Measurements from ENCODE around the gene UPF2. TPM values are rescaled to one million over a fixed set of nuclear protein-coding genes. Genes with fewer than 3 reads are reported as not detected.
"Not testable (repeated sequence)": the region's sequence is repeated elsewhere in the genome, so short reads cannot be mapped to it uniquely, and the experiment has no call there.

UPF2 gene
- polyA plus RNA-seq, 3 donors = 9.0 to 17.1 (median 9.1) TPM

DNA sequence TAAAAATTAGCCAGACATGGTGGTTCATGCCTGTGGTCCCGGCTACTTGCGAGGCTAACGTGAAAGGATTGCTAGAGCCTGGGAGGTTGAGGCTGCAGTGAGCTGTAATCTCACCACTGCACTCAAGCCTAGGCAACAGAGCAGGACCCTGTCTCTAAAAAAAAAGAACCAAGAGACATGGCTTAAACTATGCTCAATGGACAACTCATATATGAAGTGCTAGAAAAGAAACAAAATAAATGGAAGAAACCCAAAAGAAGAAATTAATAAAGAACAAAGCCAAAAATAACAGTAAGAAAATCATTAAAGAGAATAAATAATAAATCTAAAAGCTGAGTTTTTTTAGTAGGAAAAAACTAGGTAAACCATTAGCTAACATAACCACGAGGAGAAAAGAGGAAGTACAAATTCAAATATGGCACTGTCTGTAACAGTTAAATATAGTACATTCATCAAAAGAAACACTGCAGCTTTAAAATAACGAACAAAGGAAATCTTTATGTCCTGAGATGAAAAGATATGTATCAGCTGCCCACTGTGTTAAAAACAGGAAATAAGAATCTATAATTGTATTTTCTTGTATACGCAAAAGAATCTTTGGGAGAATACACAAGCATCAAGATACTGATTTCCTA lies 48.7 kb downstream of the UPF2 start:
- H3K27ac ChIP-seq (ENCODE audit: low read depth, low read length) = no peak overlapping the region
- 67 to 74% (median 70%) methylated on average over 6 of the region's 6 CpGs for WGBS, 3 donors

DNA sequence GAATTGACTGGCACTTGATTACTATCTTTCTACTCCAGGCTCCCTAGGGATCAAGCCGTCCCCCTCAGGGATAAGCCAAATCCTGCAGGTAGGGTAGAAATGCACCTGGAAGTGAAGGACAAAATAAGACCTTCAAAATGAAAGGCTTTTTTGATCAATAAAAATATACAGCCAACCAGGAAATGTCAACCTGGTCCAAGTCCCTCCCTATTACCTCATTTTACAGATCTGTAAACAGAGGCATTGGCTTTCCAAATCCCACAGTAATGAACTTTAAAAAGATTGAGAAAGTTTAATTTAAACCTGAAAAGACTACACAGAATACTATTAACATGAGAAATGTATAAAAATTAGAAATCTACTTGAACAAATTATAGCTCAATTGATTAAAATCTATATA lies 53.7 kb downstream of the UPF2 start:
- WGBS, 3 donors = 25 to 90% (median 88%) methylated on average over 1 of the region's 1 CpG
- H3K27ac ChIP-seq (ENCODE audit: low read depth, low read length) = no peak overlapping the region

- 23 to 46% (median 46%) methylated on average over 7 of the region's 7 CpGs for WGBS, 3 donors
- H3K27ac ChIP-seq (ENCODE audit: low read depth, low read length) = no peak overlapping the region
Observed at GRCh38 chr10:11986593-11987216, 55.9 kb downstream of the UPF2 start.

- no peak overlapping the region for H3K27ac ChIP-seq (ENCODE audit: low read depth, low read length)
- 95 to 99% (median 97%) methylated on average over 3 of the region's 3 CpGs for WGBS, 3 donors
Observed at GRCh38 chr10:11982253-11982652, 60.4 kb downstream of the UPF2 start.

GRCh38 chr10:11975795-11976194 lies 66.8 kb downstream of the UPF2 start:
- H3K27ac ChIP-seq (ENCODE audit: low read depth, low read length) = no peak overlapping the region
- 94 to 96% (median 95%) methylated on average over 5 of the region's 5 CpGs for WGBS, 3 donors

GRCh38 chr10:11972523-11972922 lies 70.1 kb downstream of the UPF2 start:
- H3K27ac ChIP-seq (ENCODE audit: low read depth, low read length) = not testable (repeated sequence)
- 91 to 98% (median 97%) methylated on average over 7 of the region's 7 CpGs for WGBS, 3 donors

GRCh38 chr10:11962176-11962575 lies 80.4 kb downstream of the UPF2 start:
- WGBS, 3 donors = 96 to 98% (median 96%) methylated on average over 2 of the region's 2 CpGs
- no peak overlapping the region for H3K27ac ChIP-seq (ENCODE audit: low read depth, low read length)

GRCh38 chr10:11961771-11962170 lies 80.8 kb downstream of the UPF2 start:
- no peak overlapping the region for H3K27ac ChIP-seq (ENCODE audit: low read depth, low read length)
- WGBS, 3 donors = 91 to 94% (median 93%) methylated on average over 4 of the region's 4 CpGs

- WGBS, 3 donors = 96 to 98% (median 96%) methylated on average over 4 of the region's 4 CpGs
- no peak overlapping the region for H3K27ac ChIP-seq (ENCODE audit: low read depth, low read length)
Observed at GRCh38 chr10:11959966-11960365, 82.6 kb downstream of the UPF2 start.

DNA sequence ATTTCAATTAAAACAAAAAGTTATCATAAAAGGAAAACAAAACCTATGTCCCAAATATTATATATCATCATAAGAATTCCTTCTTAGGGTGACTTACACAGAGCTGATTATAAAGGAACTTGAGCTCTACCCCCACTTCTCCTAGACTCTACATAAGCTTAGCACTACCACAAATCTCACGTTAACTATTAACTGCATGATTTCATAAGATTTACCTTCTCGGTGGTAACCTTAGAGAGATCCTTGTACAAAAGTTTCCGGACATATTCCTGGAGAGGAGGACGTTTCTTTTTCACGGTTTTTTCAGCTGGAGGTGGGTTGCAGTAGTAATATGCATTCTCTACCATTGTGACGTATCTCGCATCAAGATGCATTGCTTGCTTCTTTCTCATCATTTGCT lies 83.7 kb downstream of the UPF2 start:
- WGBS, 3 donors = 59 to 94% (median 93%) methylated on average over 7 of the region's 7 CpGs
- no peak overlapping the region for H3K27ac ChIP-seq (ENCODE audit: low read depth, low read length)

DNA sequence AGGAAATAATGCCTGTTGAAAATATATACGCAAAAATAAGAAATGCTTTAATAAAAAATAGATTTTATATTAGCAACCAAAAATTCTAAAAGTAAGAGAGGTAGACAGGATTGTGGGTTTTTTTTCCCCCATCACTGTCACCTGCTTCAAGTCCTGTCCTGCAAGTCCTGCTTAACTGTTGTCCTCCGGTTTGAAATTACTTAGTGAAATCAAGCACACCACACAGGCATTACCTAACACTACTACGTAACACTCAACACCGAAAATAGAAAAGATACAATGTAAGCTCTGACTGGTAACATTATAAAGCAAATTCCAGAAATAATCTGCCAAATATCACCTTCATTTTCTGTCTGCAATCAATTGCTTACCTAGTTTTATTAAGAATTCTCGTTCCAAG lies 90.9 kb downstream of the UPF2 start:
- WGBS, 3 donors = 83 to 94% (median 90%) methylated on average over 5 of the region's 5 CpGs
- no peak overlapping the region for H3K27ac ChIP-seq (ENCODE audit: low read depth, low read length)

DNA sequence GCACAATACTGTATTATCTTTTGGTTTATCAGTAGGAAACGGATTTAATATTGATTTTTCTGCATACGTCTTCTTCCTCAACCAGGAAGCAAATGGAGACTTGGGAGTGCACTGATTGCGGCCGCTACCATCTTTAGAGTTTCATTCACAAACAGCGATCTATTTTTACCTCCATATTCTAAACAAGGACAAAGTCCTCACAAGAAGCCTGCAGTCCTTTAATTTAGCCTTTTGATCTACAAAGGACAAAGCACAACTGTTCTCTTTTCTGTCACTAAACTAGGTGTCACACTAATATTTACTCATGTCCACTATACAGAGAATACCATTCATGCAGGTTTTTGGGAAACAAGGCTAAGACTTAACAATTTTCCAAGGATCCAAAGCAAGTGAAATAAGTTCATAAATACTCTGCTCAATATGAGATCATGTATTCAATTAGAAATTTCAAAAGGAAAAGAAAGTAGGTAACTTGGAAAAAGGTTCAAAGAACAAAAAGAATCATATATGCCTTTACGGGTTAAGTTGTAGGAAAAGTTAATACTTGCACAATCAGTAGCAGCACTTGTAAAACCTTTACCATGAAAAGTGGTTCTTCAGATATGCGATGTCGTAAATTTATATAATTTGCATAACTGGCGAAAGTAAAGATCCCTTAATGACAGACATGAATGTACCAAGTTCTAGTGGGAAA lies 92.1 kb downstream of the UPF2 start:
- H3K27ac ChIP-seq (ENCODE audit: low read depth, low read length) = no peak overlapping the region
- WGBS, 3 donors = 83 to 96% (median 90%) methylated on average over 9 of the region's 9 CpGs

DNA sequence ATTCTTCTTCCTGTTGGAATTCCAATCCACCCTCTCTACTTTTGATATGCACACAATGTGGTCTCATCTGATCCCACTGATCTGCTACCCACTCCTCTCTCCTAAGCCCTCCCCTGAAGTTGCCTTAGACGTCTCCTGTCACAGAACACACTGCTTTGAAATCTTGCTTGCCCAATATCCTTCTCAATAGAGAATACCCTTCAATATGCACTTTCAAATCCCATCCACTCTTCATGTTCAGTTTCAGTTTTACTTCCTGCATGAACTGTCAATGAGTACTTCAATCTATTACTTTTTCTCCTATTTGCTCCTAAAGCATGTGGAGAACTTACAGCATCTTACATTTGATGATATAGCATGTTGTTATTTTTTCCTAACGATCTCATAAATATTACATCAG lies 93.5 kb downstream of the UPF2 start:
- WGBS, 3 donors = 71 to 89% (median 73%) methylated on average over 2 of the region's 2 CpGs
- H3K27ac ChIP-seq (ENCODE audit: low read depth, low read length) = no peak overlapping the region

DNA sequence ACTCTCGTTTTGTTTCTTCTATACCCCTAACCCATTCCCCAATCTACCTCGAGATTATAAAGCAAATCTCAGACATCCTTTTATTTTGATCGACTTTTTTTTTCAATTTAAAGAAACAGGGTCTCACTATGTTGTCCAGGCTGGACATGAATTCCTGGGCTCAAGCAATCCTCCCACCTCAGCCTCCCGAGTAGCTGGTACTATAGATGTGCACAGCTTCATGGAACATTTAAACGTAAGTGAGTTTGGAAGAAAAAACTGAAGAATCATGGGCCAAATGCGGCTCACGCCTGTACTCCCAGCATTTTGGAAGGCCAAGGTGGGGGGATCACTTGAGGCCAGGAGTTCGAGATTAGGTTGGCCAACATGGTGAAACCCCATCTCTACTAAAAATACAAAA lies 96.0 kb downstream of the UPF2 start:
- 94 to 95% (median 95%) methylated on average over 8 of the region's 8 CpGs for WGBS, 3 donors
- no peak overlapping the region for H3K27ac ChIP-seq (ENCODE audit: low read depth, low read length)

DNA sequence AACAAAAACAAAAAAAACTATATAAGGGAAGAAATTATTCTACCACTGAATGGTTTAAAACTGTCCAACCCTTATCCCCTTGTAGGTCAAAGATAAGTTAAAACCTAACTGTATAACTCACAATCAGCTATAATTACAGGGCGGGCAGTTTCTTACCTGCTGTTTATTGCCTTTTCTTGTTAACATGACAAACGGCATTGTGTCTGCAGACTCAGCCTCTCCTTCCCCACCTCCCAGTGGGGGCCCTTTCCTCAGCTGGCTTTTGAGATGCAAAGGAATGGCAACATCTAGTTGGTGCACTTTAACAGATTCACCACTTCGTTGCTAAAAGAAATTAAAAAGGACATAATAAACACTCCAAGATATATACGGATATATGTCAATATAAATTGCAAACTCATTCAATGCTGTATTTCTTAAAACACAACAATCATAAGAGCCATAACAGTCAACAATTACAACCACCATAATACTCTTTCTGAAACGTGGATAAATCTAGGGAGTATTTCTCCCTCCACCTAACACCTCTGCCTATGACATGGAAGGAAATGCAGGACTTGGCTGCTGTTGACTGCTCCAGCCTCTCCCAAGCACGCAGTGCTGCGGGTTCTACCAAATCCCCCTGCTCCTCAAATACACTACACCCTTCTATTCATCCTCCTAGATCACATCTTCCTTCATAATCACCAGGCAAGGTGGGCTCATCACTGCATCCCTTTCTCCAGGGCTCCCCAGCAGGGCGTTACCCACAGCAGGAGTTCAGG lies 106.0 kb downstream of the UPF2 start:
- WGBS, 3 donors = 71 to 82% (median 79%) methylated on average over 8 of the region's 8 CpGs
- H3K27ac ChIP-seq (ENCODE audit: low read depth, low read length) = no peak overlapping the region

- H3K27ac ChIP-seq (ENCODE audit: low read depth, low read length) = no peak overlapping the region
- 76 to 86% (median 83%) methylated on average over 7 of the region's 7 CpGs for WGBS, 3 donors
Observed at GRCh38 chr10:11934262-11934661, 108.3 kb downstream of the UPF2 start.

DNA sequence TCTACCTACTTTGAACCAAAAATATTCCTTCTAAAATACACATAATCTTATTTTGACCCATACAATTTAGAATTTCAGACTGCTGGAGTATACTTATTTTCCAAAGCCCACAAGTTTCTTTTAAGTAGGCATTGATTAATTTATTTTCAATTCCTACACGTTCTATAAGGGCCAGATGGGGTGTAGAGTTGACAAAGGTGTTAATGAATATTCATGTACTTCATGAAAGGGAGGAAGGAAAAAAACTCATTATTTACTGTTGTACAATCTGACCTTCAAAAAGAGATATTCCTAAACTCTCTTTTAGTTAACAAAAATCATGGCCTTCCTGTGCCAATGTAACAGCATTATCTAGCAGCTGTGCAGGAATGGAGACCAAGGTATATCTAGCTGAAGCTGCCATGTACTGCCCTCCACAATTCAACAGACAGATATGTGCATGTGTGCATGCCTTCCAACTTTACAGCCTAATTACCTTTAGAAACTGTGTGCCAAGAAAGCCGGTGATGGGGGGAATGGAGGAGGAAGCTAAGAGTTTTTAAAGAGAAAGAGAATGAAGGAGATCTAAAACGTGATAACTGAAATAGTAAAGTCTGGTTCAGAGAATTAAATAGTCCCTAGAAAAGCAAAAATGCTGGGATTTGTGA lies 108.9 kb downstream of the UPF2 start:
- 53 to 77% (median 74%) methylated on average over 3 of the region's 3 CpGs for WGBS, 3 donors
- no peak overlapping the region for H3K27ac ChIP-seq (ENCODE audit: low read depth, low read length)

DNA sequence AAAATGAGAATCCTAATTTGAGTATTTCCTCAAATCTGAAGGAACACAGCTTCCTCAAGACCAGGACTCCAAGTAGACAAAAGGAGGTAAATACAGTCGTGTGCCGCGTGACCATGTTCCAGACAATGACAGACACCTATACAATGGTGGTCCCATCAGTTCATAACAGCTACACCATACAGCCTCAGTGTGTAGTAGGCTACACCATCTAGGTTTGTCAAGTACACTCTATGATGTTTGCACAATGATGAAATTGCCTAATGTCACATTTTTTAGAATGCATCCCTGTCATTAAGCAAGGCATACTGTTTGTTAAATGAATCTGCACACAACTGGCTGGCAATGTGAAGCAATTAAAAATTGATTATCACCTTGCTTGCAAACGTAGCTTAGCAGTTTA lies 111.6 kb downstream of the UPF2 start:
- 91 to 99% (median 92%) methylated on average over 4 of the region's 4 CpGs for WGBS, 3 donors

More for the DNA sequence above, 111.6 kb downstream of the UPF2 start:
- no peak overlapping the region for H3K27ac ChIP-seq (ENCODE audit: low read depth, low read length)
